GM10847 (cell line): ENCODE data around the gene LY6G5C.

Experiments
- POLR2A ChIP-seq: IDR thresholded peaks from 2 replicates; pipeline ENCODE4 v1.6.1; 2011; ENCODE audit not compliant: insufficient read length; ENCODE audit errors: extremely low read depth

The LY6G5C gene

GRCh38 chr6:31680226-31681134 is at the start of gene LY6G5C:
Gene LY6G5C, minus strand, starts transcription at chr6:31681067. Its CDS starts 694 bp downstream, at chr6:31680373.
- no peak for TF ChIP-seq POLR2A

- TF ChIP-seq POLR2A, result peak; percentile 31
Measured at GRCh38 chr6:31729979-31730630, 49.2 kb upstream of the LY6G5C start.

- no peak for TF ChIP-seq POLR2A
Measured at GRCh38 chr6:31729515-31729978, 48.7 kb upstream of the LY6G5C start.

GRCh38 chr6:31728767-31729514 is 48.1 kb upstream of the LY6G5C start, which contains the start of gene DDAH2:
Gene DDAH2, minus strand, starts transcription at chr6:31729299. Its CDS starts 138 bp downstream, at chr6:31729161.
- TF ChIP-seq POLR2A, result no peak

GRCh38 chr6:31727717-31728671 is 47.1 kb upstream of the LY6G5C start:
- no peak for TF ChIP-seq POLR2A

GRCh38 chr6:31727034-31727716 is 46.3 kb upstream of the LY6G5C start:
- no peak for TF ChIP-seq POLR2A

- TF ChIP-seq POLR2A, result no peak
Measured at GRCh38 chr6:31725502-31726350, 44.9 kb upstream of the LY6G5C start.

- no peak for TF ChIP-seq POLR2A
Measured at GRCh38 chr6:31723980-31724691, 43.3 kb upstream of the LY6G5C start.

GRCh38 chr6:31723245-31723979 is 42.5 kb upstream of the LY6G5C start, which contains the start of gene MPIG6B:
Gene MPIG6B, plus strand, starts transcription at chr6:31723373. Its CDS starts 11 bp downstream, at chr6:31723384.
- TF ChIP-seq POLR2A, result no peak

- no peak for TF ChIP-seq POLR2A
Measured at GRCh38 chr6:31722173-31722572, 41.3 kb upstream of the LY6G5C start.

GRCh38 chr6:31721351-31722020 is 40.6 kb upstream of the LY6G5C start, which contains the start of gene LY6G6C:
Gene LY6G6C, minus strand, starts transcription at chr6:31721746. Its CDS starts 67 bp downstream, at chr6:31721679.
- TF ChIP-seq POLR2A, result no peak
